Measurements from ENCODE around the gene CRYL1. TPM values are rescaled to one million over a fixed set of nuclear protein-coding genes. Genes with fewer than 3 reads are reported as not detected.

The CRYL1 gene
- total RNA-seq, 1 experiment from 2014 or later, result 3.7 TPM

GRCh38 chr13:20404488-20405222 lies 121.0 kb downstream of the CRYL1 start:
- Mint-ChIP-seq H3K4me3 (no peak overlapping the region), H3K4me1 (peaks cover 26 to 28% of the 10 kb centered on the region in 2 experiments), H3K27ac (no peak overlapping the region), H3K9me3 (no peaks in the 10 kb centered on the region), H3K27me3 (ENCODE audit: low read depth) (peaks cover 3% of the 10 kb centered on the region), H3K36me3 (ENCODE audit: insufficient read depth in 1 of 3, low read depth in 3 of 3) (no peaks in the 10 kb centered on the region)
- WGBS (ENCODE audit: extremely low coverage, insufficient read length, low lambda C conversion rate), result no CpG with 5 or more reads among the region's 13 CpGs
- Histone ChIP-seq H3K14ac (ENCODE audit: insufficient read depth, low read length) (no peak overlapping the region), H2BK15ac (ENCODE audit: low read depth, low read length) (no peak overlapping the region), H2AK5ac (ENCODE audit: insufficient read length, low read length) (no peak overlapping the region), H3K23me2 (ENCODE audit: insufficient read length, low read depth, low read length, poor library complexity, severe bottlenecking) (no peaks in the 10 kb centered on the region), H2BK5ac (ENCODE audit: insufficient read length, low read length) (no peak overlapping the region), H3K79me1 (ENCODE audit: insufficient read depth, low read depth, low read length, poor library complexity, severe bottlenecking) (no peaks in the 10 kb centered on the region), H2BK12ac (ENCODE audit: insufficient read length, low read depth, low read length) (no peak overlapping the region), H3K9me3 (ENCODE audit: control insufficient read depth, low read depth, low read length) (no peaks in the 10 kb centered on the region), H2AFZ (ENCODE audit: low read length) (no peak overlapping the region), H4K5ac (ENCODE audit: insufficient read length, low read depth, low read length) (no peak overlapping the region), H3K4ac (ENCODE audit: low read depth, low read length) (no peak overlapping the region), H3K27ac (ENCODE audit: insufficient read length, low read depth, low read length) (no peak overlapping the region), H3K79me2 (ENCODE audit: insufficient read depth, low read length) (no peaks in the 10 kb centered on the region), H2BK20ac (ENCODE audit: low read depth, low read length, poor library complexity, severe bottlenecking) (no peak overlapping the region), H3K56ac (ENCODE audit: insufficient read length, low read depth, low read length) (no peak overlapping the region), H3K4me1 (ENCODE audit: insufficient read depth, low read length) (peaks cover 2% of the 10 kb centered on the region; the same call in 1 of the 2 replicates), H4K91ac (ENCODE audit: insufficient read length, low read depth, low read length) (no peak overlapping the region), H4K8ac (replicated peaks; ENCODE audit: insufficient read length, low read depth, low read length) (no peak overlapping the region), H3T11ph (ENCODE audit: low read length) (no peak overlapping the region), H3K4me2 (ENCODE audit: insufficient read depth, insufficient read length, low read length) (no peak overlapping the region), H3K9ac (ENCODE audit: extremely low read depth, insufficient read length, low read length) (no peak overlapping the region), H3K27me3 (ENCODE audit: insufficient read depth, low read length) (no peaks in the 10 kb centered on the region), H3K23ac (ENCODE audit: insufficient read length, low read depth, low read length) (no peak overlapping the region), H3K18ac (ENCODE audit: insufficient read length, low read depth, low read length) (no peak overlapping the region), H2BK120ac (ENCODE audit: low read depth, low read length, poor library complexity, severe bottlenecking) (no peak overlapping the region), H4K20me1 (ENCODE audit: control insufficient read depth, insufficient read depth, insufficient read length) (no peaks in the 10 kb centered on the region)
- no peak for DNase-seq
- TF ChIP-seq, protein P1, sequence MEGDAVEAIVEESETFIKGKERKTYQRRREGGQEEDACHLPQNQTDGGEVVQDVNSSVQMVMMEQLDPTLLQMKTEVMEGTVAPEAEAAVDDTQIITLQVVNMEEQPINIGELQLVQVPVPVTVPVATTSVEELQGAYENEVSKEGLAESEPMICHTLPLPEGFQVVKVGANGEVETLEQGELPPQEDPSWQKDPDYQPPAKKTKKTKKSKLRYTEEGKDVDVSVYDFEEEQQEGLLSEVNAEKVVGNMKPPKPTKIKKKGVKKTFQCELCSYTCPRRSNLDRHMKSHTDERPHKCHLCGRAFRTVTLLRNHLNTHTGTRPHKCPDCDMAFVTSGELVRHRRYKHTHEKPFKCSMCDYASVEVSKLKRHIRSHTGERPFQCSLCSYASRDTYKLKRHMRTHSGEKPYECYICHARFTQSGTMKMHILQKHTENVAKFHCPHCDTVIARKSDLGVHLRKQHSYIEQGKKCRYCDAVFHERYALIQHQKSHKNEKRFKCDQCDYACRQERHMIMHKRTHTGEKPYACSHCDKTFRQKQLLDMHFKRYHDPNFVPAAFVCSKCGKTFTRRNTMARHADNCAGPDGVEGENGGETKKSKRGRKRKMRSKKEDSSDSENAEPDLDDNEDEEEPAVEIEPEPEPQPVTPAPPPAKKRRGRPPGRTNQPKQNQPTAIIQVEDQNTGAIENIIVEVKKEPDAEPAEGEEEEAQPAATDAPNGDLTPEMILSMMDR (conservative IDR thresholded peaks at IDR 0.05), result no peak
